SK-N-SH (cell line): ENCODE measurements around the gene BBX.

Experiments
- CHD2 ChIP-seq: fragments of 150-350 bp; IDR thresholded peaks from 2 replicates; pipeline ENCODE4 v1.6.1; 2018; ENCODE audit warnings: low read length; ENCODE audit not compliant: partially characterized antibody
- ELF1 ChIP-seq: IDR thresholded peaks from 2 replicates; pipeline ENCODE4 v1.4.0; 2012
- EP300 ChIP-seq, 2 experiments: IDR thresholded peaks; 2 replicates each; pipeline versions ENCODE4 v1.4.0 to v1.6.1; 2012; ENCODE audit warnings: borderline replicate concordance in 1 of 2, low read depth in 1 of 2, low read length in 1 of 2
- GABPA ChIP-seq: IDR thresholded peaks from 2 replicates; pipeline ENCODE4 v1.4.0; 2012; ENCODE audit warnings: low read depth, mild to moderate bottlenecking
- MEF2A ChIP-seq: IDR thresholded peaks from 2 replicates; pipeline ENCODE4 v1.4.0; 2012; ENCODE audit warnings: low read depth, borderline replicate concordance
- POLR2AphosphoS5 ChIP-seq: IDR thresholded peaks from 2 replicates; pipeline ENCODE4 v1.6.1; 2012; ENCODE audit warnings: low read depth, low read length
- USF2 ChIP-seq: fragments of 150-350 bp; IDR thresholded peaks from 2 replicates; pipeline ENCODE4 v1.6.1; 2017; ENCODE audit warnings: antibody characterized with exemption, low read length, low read depth, borderline replicate concordance
- YY1 ChIP-seq: IDR thresholded peaks from 2 replicates; pipeline ENCODE4 v1.4.0; 2012; ENCODE audit warnings: low read depth, mild to moderate bottlenecking
- TF ChIP-seq, protein P1 (sequence below): fragments of 200-600 bp; sonication (generic); IDR thresholded peaks from 2 replicates; pipeline ENCODE4 v1.6.1; 2017; ENCODE audit warnings: antibody characterized with exemption, mild to moderate bottlenecking, moderate library complexity
- TF ChIP-seq, protein P2 (sequence below): IDR thresholded peaks from 2 replicates; pipeline ENCODE4 v1.4.0; 2012; ENCODE audit warnings: low read depth
- TF ChIP-seq, protein P3 (sequence below): IDR thresholded peaks from 2 replicates; pipeline ENCODE4; 2012

GRCh38 chr3:107650788-107651187 lies 128.0 kb downstream of the BBX start:
- TF ChIP-seq EP300 (IDR thresholded peaks at IDR 0.05; ENCODE audit: borderline replicate concordance in 1 of 2, low read depth in 1 of 2, low read length in 1 of 2) (no peak), GABPA (no peak), CHD2 (no peak), POLR2AphosphoS5 (no peak), YY1 (no peak), USF2 (no peak), ELF1 (no peak), MEF2A (no peak)
- TF ChIP-seq, protein P1, sequence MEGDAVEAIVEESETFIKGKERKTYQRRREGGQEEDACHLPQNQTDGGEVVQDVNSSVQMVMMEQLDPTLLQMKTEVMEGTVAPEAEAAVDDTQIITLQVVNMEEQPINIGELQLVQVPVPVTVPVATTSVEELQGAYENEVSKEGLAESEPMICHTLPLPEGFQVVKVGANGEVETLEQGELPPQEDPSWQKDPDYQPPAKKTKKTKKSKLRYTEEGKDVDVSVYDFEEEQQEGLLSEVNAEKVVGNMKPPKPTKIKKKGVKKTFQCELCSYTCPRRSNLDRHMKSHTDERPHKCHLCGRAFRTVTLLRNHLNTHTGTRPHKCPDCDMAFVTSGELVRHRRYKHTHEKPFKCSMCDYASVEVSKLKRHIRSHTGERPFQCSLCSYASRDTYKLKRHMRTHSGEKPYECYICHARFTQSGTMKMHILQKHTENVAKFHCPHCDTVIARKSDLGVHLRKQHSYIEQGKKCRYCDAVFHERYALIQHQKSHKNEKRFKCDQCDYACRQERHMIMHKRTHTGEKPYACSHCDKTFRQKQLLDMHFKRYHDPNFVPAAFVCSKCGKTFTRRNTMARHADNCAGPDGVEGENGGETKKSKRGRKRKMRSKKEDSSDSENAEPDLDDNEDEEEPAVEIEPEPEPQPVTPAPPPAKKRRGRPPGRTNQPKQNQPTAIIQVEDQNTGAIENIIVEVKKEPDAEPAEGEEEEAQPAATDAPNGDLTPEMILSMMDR, result no peak
- TF ChIP-seq, protein P2, sequence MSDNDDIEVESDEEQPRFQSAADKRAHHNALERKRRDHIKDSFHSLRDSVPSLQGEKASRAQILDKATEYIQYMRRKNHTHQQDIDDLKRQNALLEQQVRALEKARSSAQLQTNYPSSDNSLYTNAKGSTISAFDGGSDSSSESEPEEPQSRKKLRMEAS, result no peak
- TF ChIP-seq, protein P3, sequence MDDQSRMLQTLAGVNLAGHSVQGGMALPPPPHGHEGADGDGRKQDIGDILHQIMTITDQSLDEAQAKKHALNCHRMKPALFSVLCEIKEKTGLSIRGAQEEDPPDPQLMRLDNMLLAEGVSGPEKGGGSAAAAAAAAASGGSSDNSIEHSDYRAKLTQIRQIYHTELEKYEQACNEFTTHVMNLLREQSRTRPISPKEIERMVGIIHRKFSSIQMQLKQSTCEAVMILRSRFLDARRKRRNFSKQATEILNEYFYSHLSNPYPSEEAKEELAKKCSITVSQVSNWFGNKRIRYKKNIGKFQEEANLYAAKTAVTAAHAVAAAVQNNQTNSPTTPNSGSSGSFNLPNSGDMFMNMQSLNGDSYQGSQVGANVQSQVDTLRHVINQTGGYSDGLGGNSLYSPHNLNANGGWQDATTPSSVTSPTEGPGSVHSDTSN, result no peak
